ENCODE data around the gene ERC2.

Gene ERC2

GRCh38 chr3:55669133-55669532 is 799.1 kb downstream of the ERC2 start:
- no peak for DNase-seq (ENCODE audit: low read depth)
- no peak for TF ChIP-seq CTCF (IDR thresholded peaks at IDR 0.05; ENCODE audit: low read depth, low read length, missing control alignments)
- in situ Hi-C loops (cut with HindIII; ENCODE audit: low sequenced_read_pairs), result no loop called here

GRCh38 chr3:55668359-55668758 is 799.9 kb downstream of the ERC2 start:
- no peak for DNase-seq (ENCODE audit: low read depth)
- no peak overlapping the region for H3K4me3 ChIP-seq (ENCODE audit: low read depth, low read length)
- no peak for TF ChIP-seq CTCF (IDR thresholded peaks at IDR 0.05; ENCODE audit: low read depth, low read length, missing control alignments)
- in situ Hi-C loops (cut with HindIII; ENCODE audit: low sequenced_read_pairs), result no loop called here

More at GRCh38 chr3:55669133-55669532, 799.1 kb downstream of the ERC2 start:
- H3K4me3 ChIP-seq (ENCODE audit: low read depth, low read length), result no peak overlapping the region

GRCh38 chr3:55664387-55664786 is 803.9 kb downstream of the ERC2 start:
- DNase-seq (ENCODE audit: low read depth), result no peak
- no peak for TF ChIP-seq CTCF (IDR thresholded peaks at IDR 0.05; ENCODE audit: low read depth, low read length, missing control alignments)
- in situ Hi-C loops (cut with HindIII; ENCODE audit: low sequenced_read_pairs), result no loop called here

GRCh38 chr3:55662683-55663082 is 805.6 kb downstream of the ERC2 start:
- in situ Hi-C loops (cut with HindIII; ENCODE audit: low sequenced_read_pairs), result no loop called here
- H3K4me3 ChIP-seq (ENCODE audit: low read depth, low read length), result no peak overlapping the region
- DNase-seq (ENCODE audit: low read depth), result peak; percentile 6
- no peak for TF ChIP-seq CTCF (IDR thresholded peaks at IDR 0.05; ENCODE audit: low read depth, low read length, missing control alignments)

More at GRCh38 chr3:55664387-55664786, 803.9 kb downstream of the ERC2 start:
- no peak overlapping the region for H3K4me3 ChIP-seq (ENCODE audit: low read depth, low read length)

- no peak for TF ChIP-seq CTCF (IDR thresholded peaks at IDR 0.05; ENCODE audit: low read depth, low read length, missing control alignments)
- in situ Hi-C loops (cut with HindIII; ENCODE audit: low sequenced_read_pairs), result no loop called here
Observed at GRCh38 chr3:55661571-55661970, 806.7 kb downstream of the ERC2 start.

GRCh38 chr3:55661141-55661540 is 807.1 kb downstream of the ERC2 start:
- no peak overlapping the region for H3K4me3 ChIP-seq (ENCODE audit: low read depth, low read length)
- TF ChIP-seq CTCF (IDR thresholded peaks at IDR 0.05; ENCODE audit: low read depth, low read length, missing control alignments), result no peak
- in situ Hi-C loops (cut with HindIII; ENCODE audit: low sequenced_read_pairs), result no loop called here
- DNase-seq (ENCODE audit: low read depth), result no peak

More at GRCh38 chr3:55661571-55661970, 806.7 kb downstream of the ERC2 start:
- DNase-seq (ENCODE audit: low read depth), result no peak
- no peak overlapping the region for H3K4me3 ChIP-seq (ENCODE audit: low read depth, low read length)

GRCh38 chr3:55660642-55661041 is 807.6 kb downstream of the ERC2 start:
- in situ Hi-C loops (cut with HindIII; ENCODE audit: low sequenced_read_pairs), result no loop called here
- TF ChIP-seq CTCF (IDR thresholded peaks at IDR 0.05; ENCODE audit: low read depth, low read length, missing control alignments), result no peak
- no peak overlapping the region for H3K4me3 ChIP-seq (ENCODE audit: low read depth, low read length)
- no peak for DNase-seq (ENCODE audit: low read depth)

Measured in astrocyte of the cerebellum (primary cell).